ENCODE data around the gene CDIPT.
"Not testable (repeated sequence)": the region's sequence is repeated elsewhere in the genome, so short reads cannot be mapped to it uniquely, and the experiment has no call there.

Gene CDIPT

DNA sequence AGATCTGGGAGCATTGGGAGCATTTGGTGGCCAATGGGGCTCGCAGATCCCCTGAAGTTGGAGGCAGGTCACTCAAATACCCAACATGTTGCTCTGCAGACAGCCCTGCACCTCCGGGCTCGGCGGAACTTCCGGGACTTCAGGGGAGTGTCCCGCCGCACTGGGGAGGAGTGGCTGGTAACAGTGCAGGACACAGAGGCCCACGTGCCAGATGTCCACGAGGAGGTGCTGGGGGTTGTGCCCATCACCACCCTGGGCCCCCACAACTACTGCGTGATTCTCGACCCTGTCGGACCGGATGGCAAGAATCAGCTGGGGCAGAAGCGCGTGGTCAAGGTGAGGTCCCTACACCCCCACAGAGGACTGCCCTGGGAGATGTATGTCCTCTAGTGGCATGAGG, 26.4 kb downstream of the CDIPT start:
- FAIRE-seq = no peak

DNA sequence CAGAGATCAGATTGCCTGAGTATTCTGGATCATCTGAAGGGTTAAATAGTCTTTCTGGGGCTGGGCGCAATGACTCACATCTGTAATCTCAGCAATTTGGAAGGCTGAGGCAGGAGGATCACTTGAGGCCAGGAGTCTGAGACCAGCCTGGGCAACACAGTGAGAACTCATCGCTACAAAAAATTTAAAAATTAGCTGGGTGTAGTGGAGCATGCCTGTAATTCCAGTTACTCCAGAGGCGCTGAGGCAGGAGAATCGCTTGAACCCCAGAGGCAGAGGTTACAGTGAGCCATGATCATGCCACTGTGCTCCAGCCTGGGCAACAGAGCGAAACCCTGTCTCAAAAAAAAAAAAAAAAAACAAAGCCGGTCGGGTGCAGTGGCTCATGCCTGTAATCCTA, 27.1 kb downstream of the CDIPT start:
- DNase-seq (ENCODE audit: extremely low spot score, insufficient read length, low read depth) (no peak), FAIRE-seq (no peak)

More for the DNA sequence above, 26.4 kb downstream of the CDIPT start:
- no peak for DNase-seq (ENCODE audit: extremely low spot score, insufficient read length, low read depth)

- FAIRE-seq (no peak), DNase-seq (ENCODE audit: extremely low spot score, insufficient read length, low read depth) (no peak)
Measured at GRCh38 chr16:29834079-29834478, 28.9 kb downstream of the CDIPT start.

DNA sequence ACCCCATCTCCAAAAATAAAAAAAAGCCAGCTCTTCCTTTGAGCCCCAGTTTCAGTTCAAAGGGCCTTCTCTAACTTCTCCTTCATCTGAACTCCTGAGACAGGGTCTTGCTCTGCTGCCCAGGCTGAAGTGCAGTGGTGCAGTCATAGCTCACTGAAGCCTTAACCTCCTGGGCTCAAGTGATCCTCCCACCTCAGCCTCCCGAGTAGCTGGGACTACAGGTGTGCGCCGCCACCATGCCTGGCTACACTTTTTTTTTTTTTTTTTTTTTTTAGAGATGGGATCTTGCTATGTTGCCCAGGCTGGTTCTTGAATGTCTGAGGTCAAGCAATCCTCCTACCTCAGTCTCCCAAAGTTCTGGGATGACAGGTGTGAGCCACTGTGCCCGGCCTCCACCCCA, 29.8 kb downstream of the CDIPT start:
- DNase-seq (ENCODE audit: extremely low spot score, insufficient read length, low read depth); FAIRE-seq: not testable (repeated sequence)

DNA sequence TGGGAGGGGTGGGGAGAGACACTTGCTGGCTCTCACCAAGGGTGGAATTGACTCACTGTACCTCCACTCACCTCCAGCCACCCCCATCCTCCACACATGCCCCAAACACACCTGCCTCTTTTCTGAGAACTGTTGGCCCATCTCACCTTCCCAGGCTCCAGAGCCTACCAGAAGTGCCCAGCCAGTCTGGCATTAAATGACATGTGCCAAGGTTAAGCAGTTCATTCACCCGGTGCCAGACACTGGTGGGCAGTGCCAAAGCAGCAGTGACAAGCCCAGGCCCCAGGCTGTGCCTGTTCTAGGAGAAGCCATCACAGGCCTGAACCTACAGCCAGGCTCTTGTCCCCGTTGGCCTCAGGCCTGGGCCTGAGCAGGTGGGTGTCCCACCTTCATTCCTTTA, 31.5 kb downstream of the CDIPT start:
- DNase-seq (ENCODE audit: extremely low spot score, insufficient read length, low read depth) (no peak), FAIRE-seq (no peak)

- FAIRE-seq = no peak
- DNase-seq (ENCODE audit: extremely low spot score, insufficient read length, low read depth) = no peak
Measured at GRCh38 chr16:29830774-29831173, 32.3 kb downstream of the CDIPT start.

GRCh38 chr16:29826342-29826695, 36.7 kb downstream of the CDIPT start:
- FAIRE-seq = no peak
- no peak for DNase-seq (ENCODE audit: extremely low spot score, insufficient read length, low read depth)

DNA sequence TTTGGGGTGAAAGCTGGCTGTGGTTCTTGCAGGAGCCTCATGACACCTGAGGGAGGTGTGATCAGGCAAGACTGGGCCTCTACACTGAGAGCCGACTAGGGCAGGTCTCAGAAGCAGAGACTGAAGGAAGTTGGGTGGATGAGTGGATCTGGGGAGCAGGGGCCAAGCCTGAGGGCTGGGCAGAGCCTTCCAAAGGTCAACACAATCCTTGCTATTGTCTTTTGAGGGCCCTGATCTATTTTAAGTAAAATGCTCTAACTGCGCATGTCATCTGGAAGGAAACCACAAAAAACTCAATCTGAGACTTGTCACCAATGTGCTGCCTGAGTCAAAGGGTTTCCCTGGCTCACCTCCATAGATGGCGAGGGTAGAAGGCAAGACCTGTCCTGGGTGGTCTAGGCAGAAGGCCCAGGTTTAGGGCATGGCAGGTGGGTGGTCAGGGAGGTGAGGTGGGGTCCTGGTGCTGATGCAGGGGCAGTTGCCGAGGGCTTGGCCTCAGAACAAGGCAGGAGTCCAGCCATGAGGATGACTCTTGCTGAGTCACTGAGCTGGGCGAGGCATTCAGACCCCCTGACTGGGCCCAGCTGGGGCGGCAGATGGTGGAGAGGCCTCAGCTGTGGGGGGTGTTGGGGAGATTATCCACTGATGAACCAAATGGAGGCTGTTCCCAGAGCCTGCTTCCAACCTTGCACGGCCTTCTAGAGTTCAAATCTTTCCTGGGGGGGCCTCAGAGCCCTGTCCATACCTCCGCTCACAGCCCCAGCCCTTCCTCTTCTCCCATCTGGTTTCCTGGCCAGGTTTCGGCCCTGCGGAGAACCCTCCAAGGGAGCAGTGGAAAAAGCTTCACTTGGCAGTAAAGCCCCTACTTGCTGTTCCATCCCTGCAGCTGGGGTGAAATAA, 37.6 kb downstream of the CDIPT start:
- DNase-seq (ENCODE audit: extremely low spot score, insufficient read length, low read depth) = no peak
- FAIRE-seq = peak; percentile 41

DNA sequence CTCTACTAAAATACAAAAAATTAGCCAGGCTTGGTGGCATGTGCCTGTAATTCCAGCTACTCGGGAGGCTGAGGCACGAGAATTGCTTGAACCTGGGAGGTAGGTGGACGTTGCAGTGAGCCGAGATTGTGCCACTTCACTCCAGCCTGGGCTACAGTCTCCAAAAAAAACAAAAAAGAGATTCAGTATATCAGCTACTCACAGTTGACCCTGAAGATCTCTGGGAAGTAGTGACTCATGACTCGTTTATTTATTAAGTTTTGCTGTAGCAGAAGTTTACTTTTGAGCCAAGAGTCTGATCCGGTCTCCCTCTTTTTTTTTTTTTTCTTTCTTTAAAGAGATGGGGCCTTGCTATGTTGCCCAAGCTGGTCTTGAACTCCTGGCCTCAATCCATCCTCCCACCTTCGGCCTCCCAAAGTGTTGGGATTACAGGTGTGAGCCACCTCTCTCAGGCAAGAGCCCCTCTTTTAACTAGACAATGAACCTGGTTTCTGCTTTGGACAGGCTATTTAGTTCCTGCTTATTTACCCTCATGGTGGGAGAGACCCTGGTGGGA, 38.4 kb downstream of the CDIPT start:
- no peak for DNase-seq (ENCODE audit: extremely low spot score, insufficient read length, low read depth)
- no peak for FAIRE-seq

- DNase-seq (ENCODE audit: extremely low spot score, insufficient read length, low read depth) = no peak
- no peak for FAIRE-seq
Measured at GRCh38 chr16:29821643-29822115, 41.3 kb downstream of the CDIPT start.

DNA sequence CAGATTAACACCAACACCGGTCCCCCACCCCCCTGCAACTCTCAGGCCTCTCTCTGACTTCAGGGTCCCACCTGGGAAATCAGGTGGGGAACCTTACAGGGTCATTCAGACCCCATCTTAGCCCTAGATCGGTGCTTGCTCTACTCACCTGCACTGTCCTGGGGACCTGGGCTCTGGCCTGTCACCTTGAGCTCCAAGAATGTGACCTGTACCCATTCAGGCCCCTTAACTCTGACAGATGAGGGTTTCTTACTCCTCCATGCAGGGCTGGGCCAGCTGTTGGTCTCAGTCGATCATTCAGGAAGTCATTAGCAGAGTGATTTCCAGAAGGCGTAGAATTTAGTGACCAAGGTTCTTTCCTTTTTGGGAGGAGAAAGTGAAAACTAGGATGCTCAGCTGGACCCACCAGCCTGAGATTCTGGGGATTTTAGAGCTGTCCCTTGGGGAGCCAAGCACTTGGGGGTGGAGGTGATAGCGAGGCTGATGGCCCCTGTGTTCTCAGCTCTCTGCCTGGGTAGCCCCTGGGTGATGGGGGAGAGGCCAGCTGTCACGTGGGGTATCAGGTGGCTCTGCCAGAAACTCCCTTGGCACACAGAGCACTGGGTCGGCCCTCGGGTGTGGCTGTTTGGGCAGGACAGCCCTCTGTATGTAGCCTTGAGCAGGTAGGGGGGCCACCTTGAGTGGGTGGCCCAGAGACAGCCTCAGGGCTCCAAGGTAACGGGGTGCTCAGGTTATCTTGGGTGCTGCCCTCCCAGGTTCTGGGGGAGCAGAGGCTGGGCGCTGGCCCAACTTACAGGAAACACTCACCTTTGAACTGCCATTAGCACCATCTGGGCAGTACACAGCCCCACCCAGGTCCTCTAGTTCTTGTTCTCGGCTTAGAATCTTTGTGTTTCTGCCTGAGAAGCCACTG, 42.0 kb downstream of the CDIPT start:
- FAIRE-seq (peak; percentile 78), DNase-seq (ENCODE audit: extremely low spot score, insufficient read length, low read depth) (no peak)

GRCh38 chr16:29820271-29820701, 42.7 kb downstream of the CDIPT start, which contains the start of gene MVP:
MVP (plus strand) TSS chr16:29820462; CDS start chr16:29830550, 10,088 bp downstream.
- no peak for DNase-seq (ENCODE audit: extremely low spot score, insufficient read length, low read depth)
- peak; percentile 76 for FAIRE-seq

DNA sequence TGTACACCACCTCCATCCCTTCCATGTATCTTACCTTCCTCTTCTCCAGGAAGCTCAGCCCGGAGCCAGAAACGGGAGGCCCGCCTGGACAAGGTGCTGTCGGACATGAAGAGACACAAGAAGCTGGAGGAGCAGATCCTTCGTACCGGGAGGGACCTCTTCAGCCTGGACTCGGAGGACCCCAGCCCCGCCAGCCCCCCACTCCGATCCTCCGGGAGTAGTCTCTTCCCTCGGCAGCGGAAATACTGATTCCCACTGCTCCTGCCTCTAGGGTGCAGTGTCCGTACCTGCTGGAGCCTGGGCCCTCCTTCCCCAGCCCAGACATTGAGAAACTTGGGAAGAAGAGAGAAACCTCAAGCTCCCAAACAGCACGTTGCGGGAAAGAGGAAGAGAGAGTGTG, 43.5 kb downstream of the CDIPT start:
- DNase-seq (ENCODE audit: extremely low spot score, insufficient read length, low read depth) (no peak), FAIRE-seq (no peak)

DNA sequence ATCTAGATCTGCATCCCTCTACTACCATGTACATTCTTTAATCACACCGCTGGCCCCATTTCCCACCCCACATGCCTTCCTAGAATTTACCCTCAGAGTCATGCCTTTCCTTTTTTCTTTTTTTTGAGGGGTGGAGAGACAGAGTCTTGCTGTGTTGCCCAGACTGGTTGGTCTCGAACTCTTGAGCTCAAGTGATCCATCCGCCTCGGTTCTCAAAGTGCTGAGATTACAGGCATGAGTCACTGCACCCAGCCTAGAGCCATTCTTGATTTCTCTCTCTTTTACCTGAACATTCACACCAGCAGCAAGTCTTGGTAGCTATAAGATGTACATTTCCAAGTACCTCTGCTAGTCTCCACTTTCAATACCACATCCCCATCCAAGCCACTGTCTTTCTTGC, 44.9 kb downstream of the CDIPT start:
- FAIRE-seq (no peak), DNase-seq (ENCODE audit: extremely low spot score, insufficient read length, low read depth) (no peak)

DNA sequence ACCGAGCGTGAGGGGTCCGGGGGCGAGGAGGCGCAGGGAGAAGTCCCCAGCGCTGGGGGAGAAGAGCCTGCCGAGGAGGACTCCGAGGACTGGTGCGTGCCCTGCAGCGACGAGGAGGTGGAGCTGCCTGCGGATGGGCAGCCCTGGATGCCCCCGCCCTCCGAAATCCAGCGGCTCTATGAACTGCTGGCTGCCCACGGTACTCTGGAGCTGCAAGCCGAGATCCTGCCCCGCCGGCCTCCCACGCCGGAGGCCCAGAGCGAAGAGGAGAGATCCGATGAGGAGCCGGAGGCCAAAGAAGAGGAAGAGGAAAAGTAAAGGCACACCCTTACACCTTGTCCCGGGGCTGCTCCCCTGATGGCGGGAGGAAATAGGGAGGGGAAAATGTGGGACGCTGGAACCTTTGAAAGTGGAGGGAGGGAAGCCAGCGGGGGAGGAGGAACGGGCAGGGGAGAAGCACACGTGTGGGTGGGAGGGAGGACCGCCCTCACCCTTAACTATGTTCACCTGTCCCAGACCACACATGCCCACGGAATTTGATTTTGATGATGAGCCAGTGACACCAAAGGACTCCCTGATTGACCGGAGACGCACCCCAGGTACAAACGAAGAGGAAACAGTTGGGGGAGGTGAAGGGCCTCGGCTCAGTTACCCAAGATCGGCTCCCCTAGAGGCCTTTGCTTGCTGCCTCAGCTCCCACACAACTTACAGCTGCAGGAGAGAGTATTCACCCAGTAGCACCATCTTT, 46.2 kb downstream of the CDIPT start:
- no peak for DNase-seq (ENCODE audit: extremely low spot score, insufficient read length, low read depth)
- FAIRE-seq = peak; percentile 68

DNA sequence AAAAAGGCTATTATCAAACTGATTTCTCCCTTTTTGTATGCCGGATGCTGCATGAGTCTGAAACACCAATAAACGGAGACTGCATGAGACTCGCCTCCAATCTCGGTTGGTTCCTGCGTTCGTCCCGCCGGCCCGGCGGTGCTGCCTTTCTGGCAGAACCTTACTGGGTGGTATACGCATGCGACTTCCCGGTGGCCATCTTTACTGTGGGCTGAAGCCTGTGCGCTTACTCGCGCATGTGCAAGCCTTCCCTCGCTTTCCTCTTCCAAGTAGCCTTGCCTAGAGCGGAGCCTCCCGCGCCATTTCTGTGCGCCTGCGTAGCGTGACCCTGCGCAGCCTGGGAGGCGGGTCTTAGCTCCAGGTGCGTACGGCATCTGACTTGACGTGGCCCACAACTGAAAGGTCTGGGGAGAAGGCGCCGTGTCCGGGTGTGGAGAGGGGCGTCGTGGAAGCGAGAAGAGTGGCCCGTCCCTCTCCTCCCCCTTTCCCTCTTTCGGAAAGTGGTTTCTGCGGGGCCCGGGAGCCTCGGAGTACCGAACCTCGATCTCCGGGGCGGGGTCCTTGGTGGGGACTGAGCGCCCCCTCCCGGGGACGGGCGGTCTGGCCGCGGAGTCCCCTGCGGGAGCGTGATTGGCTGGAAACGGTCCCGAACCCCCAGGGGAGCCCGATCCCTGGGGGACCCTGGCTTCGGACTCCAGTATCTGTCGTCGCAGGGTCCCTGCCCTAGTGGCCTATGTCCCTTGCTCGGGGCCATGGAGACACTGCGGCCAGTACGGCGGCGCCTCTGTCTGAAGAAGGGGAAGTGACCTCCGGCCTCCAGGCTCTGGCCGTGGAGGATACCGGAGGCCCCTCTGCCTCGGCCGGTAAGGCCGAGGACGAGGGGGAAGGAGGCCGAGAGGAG, 47.0 kb downstream of the CDIPT start, which contains the start of gene PAGR1:
PAGR1 (plus strand) TSS at position 360 of the 901 bp plus-strand sequence; CDS start at position 734, 374 bp downstream.
- DNase-seq (ENCODE audit: extremely low spot score, insufficient read length, low read depth) = peak; percentile 89
- FAIRE-seq = peak; percentile 97

- no peak for DNase-seq (ENCODE audit: extremely low spot score, insufficient read length, low read depth)
- no peak for FAIRE-seq
Measured at GRCh38 chr16:29815032-29815721, 47.8 kb downstream of the CDIPT start.

GRCh38 chr16:29814592-29814991, 48.4 kb downstream of the CDIPT start:
- FAIRE-seq (no peak), DNase-seq (ENCODE audit: extremely low spot score, insufficient read length, low read depth) (no peak)

All from GM18507 (cell line).